Measurements from ENCODE around the gene ANKS1B.
"Not testable (repeated sequence)": the region's sequence is repeated elsewhere in the genome, so short reads cannot be mapped to it uniquely, and the experiment has no call there.

Gene ANKS1B

GRCh38 chr12:98868076-98868475 is 1116.7 kb downstream of the ANKS1B start:
- no peak for DNase-seq (ENCODE audit: low read depth)

DNA sequence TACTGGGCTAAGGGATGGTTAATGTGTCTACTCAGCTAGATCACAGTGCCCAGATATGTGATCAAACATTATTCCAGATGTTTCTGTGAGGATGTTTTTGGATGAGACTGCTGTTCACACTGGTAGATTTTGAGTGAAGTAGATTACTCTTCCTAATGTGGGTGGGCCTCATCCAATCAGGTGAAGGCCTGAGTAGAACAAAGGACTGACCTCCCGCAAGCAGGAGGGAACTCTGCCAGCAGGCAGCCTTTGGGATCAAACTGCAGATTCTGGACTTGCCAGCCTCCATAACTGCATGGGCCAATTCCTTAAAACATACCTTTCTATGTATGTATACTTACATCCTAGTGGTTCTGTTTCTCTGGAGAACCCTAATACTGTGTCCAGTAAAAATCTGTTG is 1120.4 kb downstream of the ANKS1B start:
- DNase-seq (ENCODE audit: low read depth) = no peak

DNA sequence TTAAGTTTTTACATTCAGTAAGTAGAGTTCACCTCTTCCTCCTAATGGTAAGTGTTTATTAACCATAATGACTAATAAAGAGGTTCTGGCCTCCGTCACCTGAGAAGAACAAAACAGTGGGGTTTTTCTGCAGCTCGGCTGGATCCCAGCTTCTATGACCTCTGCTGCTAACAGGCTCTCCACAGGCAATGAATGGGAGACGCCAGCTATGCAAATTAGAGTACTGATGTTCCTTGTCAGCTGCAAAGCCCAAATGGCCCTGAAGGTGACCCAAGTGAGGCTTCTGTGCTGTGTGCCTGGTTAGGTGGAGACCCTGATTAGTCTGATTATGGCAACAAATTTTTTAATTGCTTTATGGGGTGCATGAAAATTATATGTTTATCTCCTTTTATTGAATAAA is 1121.6 kb downstream of the ANKS1B start:
- DNase-seq (ENCODE audit: low read depth) = no peak

DNA sequence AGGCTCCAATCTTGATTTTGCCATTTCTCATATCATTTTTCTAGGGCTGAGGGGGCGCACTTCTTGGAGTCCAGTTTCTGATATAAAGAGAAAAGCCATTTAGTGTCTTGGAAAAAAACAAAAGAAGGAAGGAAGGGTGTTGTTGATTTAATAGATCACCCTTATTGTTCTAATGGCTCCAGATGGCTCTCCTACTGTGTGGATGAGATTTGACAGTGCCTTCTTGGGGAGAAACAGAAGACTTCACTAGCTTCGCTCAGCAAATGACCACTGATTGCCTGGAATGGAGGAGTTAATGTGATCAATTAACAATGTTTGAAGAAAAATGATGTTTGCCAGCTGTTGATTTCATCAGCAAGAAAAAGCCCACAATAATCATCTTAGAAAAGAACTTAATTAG is 1123.5 kb downstream of the ANKS1B start:
- no peak for DNase-seq (ENCODE audit: low read depth)

DNA sequence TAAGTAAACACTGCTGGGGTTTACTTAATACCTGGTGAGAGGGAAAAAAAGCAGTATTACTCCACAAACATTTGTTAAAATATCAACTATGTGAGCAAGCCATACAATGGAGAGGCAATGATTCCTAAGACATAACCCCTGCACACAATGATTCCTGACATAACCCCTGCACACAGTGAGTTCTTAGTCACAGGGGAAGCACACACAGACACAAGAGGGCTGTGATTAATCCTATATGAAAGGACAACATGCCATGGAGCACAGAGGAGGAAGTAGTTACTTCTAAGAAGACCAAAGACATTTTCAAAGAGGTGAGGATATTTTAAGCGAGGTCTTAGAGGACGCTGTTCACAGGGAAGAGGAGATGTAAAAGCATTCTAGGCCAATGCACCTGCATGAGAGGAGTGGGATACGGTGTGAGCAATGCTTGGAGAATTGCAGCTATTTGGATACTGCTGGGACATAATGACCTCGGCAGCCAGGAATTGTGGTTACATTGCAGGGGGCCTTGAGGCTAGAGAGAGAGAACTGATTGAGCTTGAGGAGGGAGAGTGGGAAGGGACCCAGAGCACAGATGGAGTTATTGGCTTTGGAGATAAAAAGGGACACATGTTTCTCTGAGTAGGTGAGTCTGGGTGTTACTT is 1127.7 kb downstream of the ANKS1B start:
- no peak for DNase-seq (ENCODE audit: low read depth)

DNA sequence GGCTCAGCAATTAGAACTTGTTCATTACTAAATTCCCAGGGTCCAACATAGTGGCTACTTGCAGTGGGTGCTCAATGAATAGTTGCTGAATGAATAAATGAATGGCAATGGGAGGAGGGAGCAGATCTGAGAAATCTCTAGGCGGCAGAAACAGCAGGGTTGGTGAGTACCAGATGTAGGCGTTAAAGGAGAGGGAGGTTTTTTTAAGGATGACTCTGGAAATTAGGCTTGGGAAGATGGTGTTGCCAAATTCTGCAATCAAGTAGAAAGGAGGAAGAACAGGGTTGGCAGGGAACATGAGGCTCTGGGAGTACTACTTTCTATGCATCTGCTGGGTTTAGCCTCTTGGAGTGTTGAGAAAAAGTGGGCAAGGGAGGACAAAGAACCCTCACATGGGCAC is 1132.6 kb downstream of the ANKS1B start:
- DNase-seq (ENCODE audit: low read depth) = no peak

GRCh38 chr12:98847242-98847641 is 1137.5 kb downstream of the ANKS1B start:
- DNase-seq (ENCODE audit: low read depth) = no peak

- DNase-seq (ENCODE audit: low read depth) = no peak
Observed at GRCh38 chr12:98845957-98846356, 1138.8 kb downstream of the ANKS1B start.

DNA sequence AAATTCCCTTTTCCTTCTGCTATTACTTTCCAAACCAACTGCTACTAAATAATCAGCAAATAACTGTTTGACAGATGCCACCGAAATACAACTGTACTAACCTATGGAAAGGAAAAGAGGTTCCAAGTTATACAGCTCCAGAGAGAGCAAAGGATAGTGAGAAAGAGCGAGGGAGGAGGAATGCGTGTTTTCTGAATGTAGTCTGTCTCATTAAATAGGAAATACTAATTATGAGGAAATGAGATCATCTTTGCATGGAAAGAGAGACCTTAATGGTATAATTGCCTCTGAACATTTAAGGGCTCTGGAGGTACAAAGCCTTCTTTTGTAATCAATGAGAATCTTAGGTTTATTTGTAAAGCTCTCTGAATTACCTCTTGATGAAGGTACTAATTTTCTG is 1144.4 kb downstream of the ANKS1B start:
- no peak for DNase-seq (ENCODE audit: low read depth)

GRCh38 chr12:98838231-98838647 is 1146.5 kb downstream of the ANKS1B start:
- DNase-seq (ENCODE audit: low read depth) = no peak

- not testable (repeated sequence) for DNase-seq (ENCODE audit: low read depth)
Observed at GRCh38 chr12:98837134-98837752, 1147.5 kb downstream of the ANKS1B start.

DNA sequence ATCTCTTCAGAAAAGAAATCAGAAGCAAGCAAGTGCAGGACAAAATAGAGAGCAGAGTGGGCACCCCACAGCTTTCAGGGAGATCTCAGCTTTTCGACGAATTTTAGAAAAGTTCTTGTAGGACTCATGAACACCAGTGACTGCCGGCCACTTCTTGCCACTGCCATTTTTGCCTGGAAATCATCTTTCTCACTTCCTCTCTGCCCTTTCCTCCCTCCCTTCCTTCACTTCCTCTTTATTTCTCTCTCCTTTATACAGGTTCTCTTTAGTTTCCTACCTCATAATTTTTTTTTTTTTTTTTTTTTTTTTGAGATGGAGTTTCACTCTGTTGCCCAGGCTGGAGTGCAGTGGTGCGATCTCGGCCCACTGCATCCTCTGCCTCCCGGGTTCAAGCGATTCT is 1154.1 kb downstream of the ANKS1B start:
- DNase-seq (ENCODE audit: low read depth) = no peak

GRCh38 chr12:98828802-98829600 is 1155.7 kb downstream of the ANKS1B start:
- no peak for DNase-seq (ENCODE audit: low read depth)

DNA sequence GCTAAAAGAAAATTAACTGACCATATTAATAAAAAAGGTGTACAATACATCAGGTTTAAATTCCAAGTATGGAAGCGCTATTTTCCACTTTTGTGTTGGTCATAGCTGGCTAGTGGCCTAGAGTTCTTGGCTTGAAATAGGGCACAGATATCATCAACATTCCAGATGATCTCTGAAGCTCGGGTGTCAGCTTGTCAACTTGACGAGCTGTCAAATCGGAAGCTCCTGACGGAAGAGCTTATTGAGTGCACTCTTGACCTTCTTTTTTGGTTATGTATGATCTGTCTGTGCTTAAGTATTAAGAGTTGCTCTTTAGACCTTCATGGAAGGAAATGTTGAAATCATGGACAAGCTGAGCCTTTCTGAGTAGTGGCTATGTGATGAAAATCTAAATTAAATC is 1161.7 kb downstream of the ANKS1B start:
- no peak for DNase-seq (ENCODE audit: low read depth)

DNA sequence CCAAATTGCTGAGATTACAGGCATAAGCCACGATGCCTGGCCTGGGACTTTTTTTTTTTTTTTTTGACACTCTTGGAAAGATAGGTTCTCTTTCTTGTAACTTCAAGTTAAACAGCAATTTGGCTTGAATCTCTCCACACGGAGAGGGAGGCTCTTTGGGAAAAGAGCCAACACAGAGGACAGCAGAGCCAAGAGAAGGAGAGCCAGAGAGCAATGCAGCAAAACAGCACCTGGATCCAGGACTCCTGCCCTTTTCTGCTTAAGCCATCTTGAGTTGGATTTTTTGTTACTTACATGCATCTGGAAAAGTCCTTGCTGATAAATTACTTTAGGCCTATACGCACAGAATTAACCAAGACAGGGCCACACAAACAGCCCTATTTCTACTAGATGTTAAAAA is 1162.9 kb downstream of the ANKS1B start:
- DNase-seq (ENCODE audit: low read depth) = no peak

DNA sequence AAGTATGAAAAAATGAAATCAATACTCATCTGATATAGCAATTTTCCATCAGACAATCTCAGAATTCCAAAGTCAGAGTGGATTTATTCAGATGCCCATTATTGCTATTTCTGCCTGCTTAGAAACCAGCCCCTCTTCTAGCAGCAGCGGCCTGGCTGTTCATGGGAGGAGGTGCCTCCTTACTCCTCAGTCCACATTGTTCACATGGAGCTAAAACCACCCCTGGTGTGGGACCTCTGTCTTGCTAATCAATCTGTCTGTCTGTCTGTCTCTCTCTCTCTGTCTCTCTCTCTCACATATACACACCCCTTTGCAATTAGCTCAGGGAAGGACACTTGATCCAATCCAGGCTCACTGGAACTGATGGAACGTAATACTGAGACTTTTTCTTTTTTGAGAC is 1163.5 kb downstream of the ANKS1B start:
- DNase-seq (ENCODE audit: low read depth) = no peak

- DNase-seq (ENCODE audit: low read depth) = no peak
Observed at GRCh38 chr12:98819821-98820404, 1164.8 kb downstream of the ANKS1B start.

DNA sequence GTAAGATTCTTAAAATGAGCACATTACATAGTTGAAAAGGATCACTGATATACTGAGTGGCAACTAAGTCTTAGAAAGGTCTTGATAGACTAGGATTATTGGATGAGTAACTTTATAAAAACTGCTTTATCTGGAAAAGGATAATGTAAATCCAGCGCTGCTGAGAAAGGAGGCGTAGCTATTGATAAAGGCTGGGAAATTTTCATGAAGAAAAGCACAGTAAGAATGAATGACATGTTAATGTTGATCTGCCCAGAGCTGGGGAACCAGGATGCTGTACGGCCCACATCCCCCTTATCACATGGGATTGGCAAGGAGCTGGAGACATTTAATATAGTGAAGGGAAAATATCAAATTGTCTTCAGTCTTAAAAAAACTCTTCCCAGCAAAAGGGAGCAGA is 1165.7 kb downstream of the ANKS1B start:
- no peak for DNase-seq (ENCODE audit: low read depth)

DNA sequence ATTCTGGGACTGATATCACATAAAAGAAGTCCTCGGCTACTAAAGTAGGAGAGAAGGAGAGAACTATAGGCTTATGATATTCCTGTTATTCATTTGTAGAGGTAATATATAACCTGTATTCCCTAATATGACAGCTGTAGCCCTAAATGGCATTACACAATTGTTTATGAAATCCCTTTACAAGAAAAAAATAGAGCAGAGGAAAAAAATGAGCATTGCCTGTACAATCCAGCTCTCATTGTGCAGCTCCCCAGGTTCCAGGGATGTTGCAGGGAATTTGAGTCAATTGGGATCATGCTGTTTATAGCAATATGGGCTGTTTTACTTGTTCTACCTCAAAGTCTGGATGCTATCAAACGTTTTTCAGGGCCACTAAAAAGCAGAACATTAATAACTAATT is 1166.5 kb downstream of the ANKS1B start:
- DNase-seq (ENCODE audit: low read depth) = no peak

GRCh38 chr12:98817742-98818141 is 1167.0 kb downstream of the ANKS1B start:
- no peak for DNase-seq (ENCODE audit: low read depth)

DNA sequence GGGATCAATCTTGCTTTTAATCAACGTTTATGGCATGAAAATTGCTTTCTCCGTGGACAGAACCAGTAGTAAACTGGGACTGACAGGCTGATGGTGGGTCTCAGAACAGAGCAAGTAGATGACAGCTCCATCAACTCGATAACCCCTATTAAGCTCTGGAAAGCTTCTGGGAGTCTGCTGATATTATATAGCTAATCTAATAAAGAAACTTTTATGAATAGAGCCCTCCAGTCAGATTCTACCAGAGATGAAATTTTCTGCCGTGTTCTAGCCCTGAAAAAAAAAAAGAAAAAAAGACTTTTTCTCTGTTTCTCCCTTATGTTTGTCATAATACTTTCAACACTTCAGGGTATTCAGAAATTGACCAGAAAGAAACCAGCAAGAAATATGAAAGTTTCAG is 1168.0 kb downstream of the ANKS1B start:
- DNase-seq (ENCODE audit: low read depth) = no peak

GRCh38 chr12:98814254-98814653 is 1170.5 kb downstream of the ANKS1B start:
- DNase-seq (ENCODE audit: low read depth) = no peak

DNA sequence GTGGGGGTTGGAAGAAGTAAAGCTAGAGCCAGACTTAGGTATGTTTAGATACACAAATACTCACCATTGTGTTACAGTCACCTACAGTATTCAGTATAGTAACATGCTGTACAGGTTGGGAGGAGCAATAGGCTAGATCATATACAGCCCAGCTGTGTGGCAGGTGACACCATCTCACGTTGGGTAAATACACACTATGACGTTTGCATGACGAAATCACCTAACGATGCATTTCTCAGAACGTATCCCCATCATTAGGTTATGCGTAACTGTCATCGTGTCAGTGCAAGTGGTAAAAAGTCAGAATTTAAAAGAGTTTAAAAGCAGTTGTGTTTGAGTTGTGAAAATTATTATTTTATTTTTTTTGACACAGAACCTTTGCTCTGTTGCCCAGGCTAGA is 1172.5 kb downstream of the ANKS1B start:
- no peak for DNase-seq (ENCODE audit: low read depth)
